Skin epidermis (tissue), 12 donors: ENCODE results near the gene DCTN1.
A peak's percentile ranks its signal among the peaks of the same experiment; 100 is the strongest.

Experiments used
- H3K27ac ChIP-seq, 21 experiments: fragments of 200-600 bp; sonication (generic) in 11 of 21; one replicate each; pipeline ENCODE4 v1.5.0; 2020; ENCODE audit warnings: mild to moderate bottlenecking in 3 of 21, inconsistent platforms in 2 of 21, moderate library complexity in 2 of 21
- H3K4me3 ChIP-seq, 7 experiments: fragments of 200-600 bp; sonication (generic) in 2 of 7; one replicate each; pipeline ENCODE4 v1.5.0; 2020; ENCODE audit warnings: inconsistent platforms in 2 of 7, mild to moderate bottlenecking in 2 of 7, moderate library complexity in 1 of 7

The DCTN1 gene

GRCh38 chr2:74414881-74415761 is 35.0 kb upstream of the DCTN1 start:
- H3K27ac ChIP-seq, result peak overlapping the region in 18 of 21 experiments; percentile 1 to 78 (median 50)
- H3K4me3 ChIP-seq, result peak overlapping the region; percentile 30 to 59 (median 47)

- peak overlapping the region; percentile 30 to 59 (median 47) for H3K4me3 ChIP-seq
- H3K27ac ChIP-seq, result peak overlapping the region in 18 of 21 experiments; percentile 1 to 78 (median 50)
These were observed 34.3 kb upstream of the DCTN1 start for GRCh38 chr2:74414441-74414840.

- Histone ChIP-seq H3K4me3 (no peak overlapping the region), H3K27ac (peak overlapping the region in 2 of 21 experiments; percentile 25 to 38)
These were observed 33.0 kb upstream of the DCTN1 start for GRCh38 chr2:74413001-74413698.

GRCh38 chr2:74407682-74408081 is 27.6 kb upstream of the DCTN1 start:
- no peak overlapping the region for H3K4me3 ChIP-seq
- H3K27ac ChIP-seq, result no peak overlapping the region

GRCh38 chr2:74406035-74406434 is 25.9 kb upstream of the DCTN1 start:
- no peak overlapping the region for H3K4me3 ChIP-seq
- H3K27ac ChIP-seq, result no peak overlapping the region

- Histone ChIP-seq H3K4me3 (no peak overlapping the region), H3K27ac (no peak overlapping the region)
These were observed 21.8 kb upstream of the DCTN1 start for GRCh38 chr2:74401891-74402290.

GRCh38 chr2:74399785-74400184 is 19.7 kb upstream of the DCTN1 start:
- H3K4me3 ChIP-seq, result no peak overlapping the region
- H3K27ac ChIP-seq, result no peak overlapping the region

GRCh38 chr2:74396149-74396548 is 16.0 kb upstream of the DCTN1 start:
- Histone ChIP-seq H3K27ac (no peak overlapping the region), H3K4me3 (no peak overlapping the region)

- Histone ChIP-seq H3K4me3 (no peak overlapping the region), H3K27ac (no peak overlapping the region)
These were observed 13.4 kb upstream of the DCTN1 start for GRCh38 chr2:74393525-74393924.

- peak overlapping the region in 1 of 7 experiments; percentile 86 for H3K4me3 ChIP-seq
These were observed 12.3 kb upstream of the DCTN1 start for GRCh38 chr2:74392449-74392743.

GRCh38 chr2:74391580-74392448 is 11.7 kb upstream of the DCTN1 start:
- H3K27ac ChIP-seq, result peak overlapping the region; percentile 85 to 100 (median 96)
- peak overlapping the region; percentile 68 to 100 (median 90) for H3K4me3 ChIP-seq

More at GRCh38 chr2:74392449-74392743, 12.3 kb upstream of the DCTN1 start:
- H3K27ac ChIP-seq, result peak overlapping the region in 2 of 21 experiments; percentile 89 to 100

- H3K4me3 ChIP-seq, result peak overlapping the region; percentile 68 to 100 (median 90)
- peak overlapping the region; percentile 85 to 100 (median 96) for H3K27ac ChIP-seq
These were observed 11.1 kb upstream of the DCTN1 start for GRCh38 chr2:74391209-74391579.

GRCh38 chr2:74390606-74391005 is 10.5 kb upstream of the DCTN1 start:
- Histone ChIP-seq H3K4me3 (peak overlapping the region in 6 of 7 experiments; percentile 68 to 100 (median 91)), H3K27ac (peak overlapping the region in 2 of 21 experiments; percentile 94 to 100)

- no peak overlapping the region for H3K4me3 ChIP-seq
- H3K27ac ChIP-seq, result no peak overlapping the region
These were observed 7.2 kb upstream of the DCTN1 start for GRCh38 chr2:74387346-74387745.

GRCh38 chr2:74385396-74385795 is 5.3 kb upstream of the DCTN1 start:
- H3K4me3 ChIP-seq, result no peak overlapping the region
- no peak overlapping the region for H3K27ac ChIP-seq

- Histone ChIP-seq H3K4me3 (no peak overlapping the region), H3K27ac (peak overlapping the region in 1 of 21 experiments; percentile 50)
These were observed 3.9 kb upstream of the DCTN1 start for GRCh38 chr2:74384051-74384450.

- H3K27ac ChIP-seq, result peak overlapping the region in 2 of 21 experiments; percentile 9 to 13
These were observed 3.1 kb upstream of the DCTN1 start for GRCh38 chr2:74383254-74383653.

GRCh38 chr2:74381751-74382150 is 1.6 kb upstream of the DCTN1 start:
- Histone ChIP-seq H3K4me3 (no peak overlapping the region), H3K27ac (no peak overlapping the region)

More at GRCh38 chr2:74383254-74383653, 3.1 kb upstream of the DCTN1 start:
- H3K4me3 ChIP-seq, result no peak overlapping the region

GRCh38 chr2:74378007-74378406 is 2.1 kb downstream of the DCTN1 start:
- no peak overlapping the region for H3K27ac ChIP-seq
- H3K4me3 ChIP-seq, result no peak overlapping the region

GRCh38 chr2:74375838-74376237 is 4.3 kb downstream of the DCTN1 start:
- no peak overlapping the region for H3K4me3 ChIP-seq
- no peak overlapping the region for H3K27ac ChIP-seq
